Suppressor macrophage treated with lipopolysaccharide for 4 hours (primary cell): ENCODE measurements around the gene CXCR5.

Experiments used
- DNase-seq: peaks from one replicate; pipeline ENCODE4 v3.0.0-alpha.2; 2020

The CXCR5 gene

GRCh38 chr11:118877487-118878162 is 6.1 kb upstream of the CXCR5 start:
- DNase-seq = no peak

GRCh38 chr11:118878163-118878563 is 5.5 kb upstream of the CXCR5 start:
- no peak for DNase-seq

GRCh38 chr11:118881228-118881627 is 2.5 kb upstream of the CXCR5 start:
- DNase-seq = no peak

- peak; percentile 90 for DNase-seq
Observed at GRCh38 chr11:118882491-118882890, 1.2 kb upstream of the CXCR5 start.

- no peak for DNase-seq
Observed at GRCh38 chr11:118883004-118883367, 706 bp upstream of the CXCR5 start.

GRCh38 chr11:118884875-118885274 is 1.2 kb downstream of the CXCR5 start:
- no peak for DNase-seq

- no peak for DNase-seq
Observed at GRCh38 chr11:118885319-118885718, 1.6 kb downstream of the CXCR5 start.

GRCh38 chr11:118885831-118886565 is 2.3 kb downstream of the CXCR5 start:
- peak; percentile 47 for DNase-seq

- DNase-seq = peak; percentile 84
Observed at GRCh38 chr11:118886681-118887111, 3.0 kb downstream of the CXCR5 start.

GRCh38 chr11:118887206-118887605 is 3.5 kb downstream of the CXCR5 start:
- DNase-seq = no peak

- DNase-seq = no peak
Observed at GRCh38 chr11:118888398-118888797, 4.7 kb downstream of the CXCR5 start.

- DNase-seq = no peak
Observed at GRCh38 chr11:118889797-118890196, 6.1 kb downstream of the CXCR5 start.

GRCh38 chr11:118892514-118892913 is 8.8 kb downstream of the CXCR5 start:
- no peak for DNase-seq

GRCh38 chr11:118892964-118893363 is 9.3 kb downstream of the CXCR5 start:
- no peak for DNase-seq

GRCh38 chr11:118893662-118894061 is 10.0 kb downstream of the CXCR5 start:
- no peak for DNase-seq

GRCh38 chr11:118894192-118894591 is 10.5 kb downstream of the CXCR5 start:
- no peak for DNase-seq

- DNase-seq = no peak
Observed at GRCh38 chr11:118895093-118896039, 11.7 kb downstream of the CXCR5 start.

GRCh38 chr11:118896472-118896913 is 12.8 kb downstream of the CXCR5 start:
- DNase-seq = peak; percentile 23

- DNase-seq = no peak
Observed at GRCh38 chr11:118896921-118897591, 13.4 kb downstream of the CXCR5 start.

- no peak for DNase-seq
Observed at GRCh38 chr11:118897721-118898310, 14.1 kb downstream of the CXCR5 start.

GRCh38 chr11:118898400-118899295 is 15.0 kb downstream of the CXCR5 start:
- DNase-seq = no peak
